ENCODE measurements around the gene TPCN2.

DNA sequence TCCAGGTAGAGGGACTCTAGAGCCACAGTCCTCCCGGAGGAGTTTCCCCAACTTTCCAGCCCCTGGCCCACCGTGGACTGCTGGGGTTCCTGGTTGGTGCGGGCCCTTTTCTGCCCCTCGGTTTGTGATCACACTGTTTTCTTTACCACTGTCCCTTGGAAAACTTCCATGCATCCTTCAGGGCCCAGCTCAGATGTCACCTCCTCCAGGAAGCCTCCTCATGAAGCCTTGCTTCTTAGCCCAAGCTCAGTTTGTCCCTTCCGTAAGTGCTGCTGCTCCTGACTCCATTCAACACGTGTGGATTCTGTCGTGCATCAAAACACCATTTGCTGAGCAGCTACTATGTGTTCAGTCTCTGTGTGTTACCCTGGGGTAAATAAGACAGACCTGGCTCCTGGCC is 15.9 kb upstream of the TPCN2 start:
- TF ChIP-seq, protein P1, sequence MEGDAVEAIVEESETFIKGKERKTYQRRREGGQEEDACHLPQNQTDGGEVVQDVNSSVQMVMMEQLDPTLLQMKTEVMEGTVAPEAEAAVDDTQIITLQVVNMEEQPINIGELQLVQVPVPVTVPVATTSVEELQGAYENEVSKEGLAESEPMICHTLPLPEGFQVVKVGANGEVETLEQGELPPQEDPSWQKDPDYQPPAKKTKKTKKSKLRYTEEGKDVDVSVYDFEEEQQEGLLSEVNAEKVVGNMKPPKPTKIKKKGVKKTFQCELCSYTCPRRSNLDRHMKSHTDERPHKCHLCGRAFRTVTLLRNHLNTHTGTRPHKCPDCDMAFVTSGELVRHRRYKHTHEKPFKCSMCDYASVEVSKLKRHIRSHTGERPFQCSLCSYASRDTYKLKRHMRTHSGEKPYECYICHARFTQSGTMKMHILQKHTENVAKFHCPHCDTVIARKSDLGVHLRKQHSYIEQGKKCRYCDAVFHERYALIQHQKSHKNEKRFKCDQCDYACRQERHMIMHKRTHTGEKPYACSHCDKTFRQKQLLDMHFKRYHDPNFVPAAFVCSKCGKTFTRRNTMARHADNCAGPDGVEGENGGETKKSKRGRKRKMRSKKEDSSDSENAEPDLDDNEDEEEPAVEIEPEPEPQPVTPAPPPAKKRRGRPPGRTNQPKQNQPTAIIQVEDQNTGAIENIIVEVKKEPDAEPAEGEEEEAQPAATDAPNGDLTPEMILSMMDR (IDR thresholded peaks at IDR 0.05) = no peak
- TF ChIP-seq POLR2A (IDR thresholded peaks at IDR 0.05) = no peak
